Measurements from ENCODE around the gene PREX1.
A peak's percentile ranks its signal among the peaks of the same experiment; 100 is the strongest.
"Not testable (repeated sequence)": the region's sequence is repeated elsewhere in the genome, so short reads cannot be mapped to it uniquely, and the experiment has no call there.

PREX1 gene

GRCh38 chr20:48847498-48848205 lies 19.9 kb upstream of the PREX1 start:
- no peak for DNase-seq

GRCh38 chr20:48846516-48847492 lies 19.0 kb upstream of the PREX1 start:
- DNase-seq, result no peak

- DNase-seq, result no peak
Observed at GRCh38 chr20:48845721-48846306, 18.0 kb upstream of the PREX1 start.

- no peak for DNase-seq
Observed at GRCh38 chr20:48844996-48845395, 17.2 kb upstream of the PREX1 start.

- not testable (repeated sequence) for DNase-seq
Observed at GRCh38 chr20:48843896-48844295, 16.1 kb upstream of the PREX1 start.

- DNase-seq, result no peak
Observed at GRCh38 chr20:48843057-48843806, 15.4 kb upstream of the PREX1 start.

GRCh38 chr20:48841875-48842529 lies 14.2 kb upstream of the PREX1 start:
- no peak for DNase-seq

GRCh38 chr20:48841196-48841874 lies 13.5 kb upstream of the PREX1 start:
- no peak for DNase-seq

- DNase-seq, result no peak
Observed at GRCh38 chr20:48839154-48839917, 11.5 kb upstream of the PREX1 start.

GRCh38 chr20:48837014-48837413 lies 9.2 kb upstream of the PREX1 start:
- no peak for DNase-seq

- DNase-seq, result no peak
Observed at GRCh38 chr20:48835390-48835789, 7.6 kb upstream of the PREX1 start.

- no peak for DNase-seq
Observed at GRCh38 chr20:48834278-48834677, 6.5 kb upstream of the PREX1 start.

GRCh38 chr20:48832405-48832730 lies 4.6 kb upstream of the PREX1 start:
- no peak for DNase-seq

- DNase-seq, result no peak
Observed at GRCh38 chr20:48831718-48832404, 4.1 kb upstream of the PREX1 start.

GRCh38 chr20:48830826-48831318 lies 3.1 kb upstream of the PREX1 start:
- DNase-seq, result no peak

- DNase-seq, result no peak
Observed at GRCh38 chr20:48829940-48830339, 2.1 kb upstream of the PREX1 start.

GRCh38 chr20:48828734-48829460 lies 1.1 kb upstream of the PREX1 start:
- DNase-seq, result no peak

- peak; percentile 4 for DNase-seq
Observed at GRCh38 chr20:48826883-48827771, 672 bp downstream of the PREX1 start.

All from NCI-H1092 (cell line).